ENCODE data around the gene MFSD2A.
"Not testable (repeated sequence)": the region's sequence is repeated elsewhere in the genome, so short reads cannot be mapped to it uniquely, and the experiment has no call there.

MFSD2A gene

DNA sequence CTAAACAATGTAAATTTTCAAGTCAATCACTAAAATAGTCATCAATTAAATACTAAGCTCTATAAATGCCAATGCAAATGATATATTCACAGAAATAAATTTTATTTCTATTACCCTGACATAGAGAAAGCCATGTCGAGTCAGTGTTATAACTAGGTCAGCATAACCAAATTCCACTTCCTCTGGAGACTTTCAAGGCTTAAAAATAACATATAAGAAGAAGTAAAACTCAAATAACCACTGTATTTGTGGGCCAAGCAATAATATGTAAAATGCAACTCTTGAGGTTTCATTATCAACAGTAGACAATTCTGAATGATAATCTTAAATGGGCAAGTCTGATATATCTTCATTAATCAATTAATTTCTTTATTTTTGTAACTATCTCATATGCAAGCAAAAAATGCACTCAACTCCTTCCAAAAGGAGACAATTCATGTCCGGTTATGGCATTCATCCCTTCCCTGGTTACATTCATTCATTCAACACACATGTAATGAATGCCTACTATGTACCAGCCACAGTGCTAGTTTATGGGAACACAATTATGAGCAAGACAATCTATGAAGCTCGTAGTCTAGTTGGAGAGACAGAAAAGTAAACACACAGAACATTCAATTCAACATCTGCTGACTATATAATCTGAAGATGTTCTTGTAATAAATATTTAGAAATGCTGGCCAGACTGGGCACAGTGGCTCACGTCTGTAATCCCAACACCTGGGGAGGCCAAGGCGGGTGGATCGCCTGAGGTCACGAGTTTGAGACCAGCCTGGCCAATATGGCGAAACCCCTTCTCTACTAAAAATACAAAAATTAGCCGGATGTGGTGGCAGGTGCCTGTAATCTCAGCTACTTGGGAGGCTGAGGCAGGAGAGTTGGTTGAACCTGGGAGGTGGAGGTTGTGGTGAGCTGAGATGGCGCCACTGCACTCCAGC, 48.5 kb downstream of the MFSD2A start:
- Histone ChIP-seq H3K9me2 (ENCODE audit: low read depth, low read length) (no peaks in the 10 kb centered on the region), H3K36me3 (ENCODE audit: insufficient read depth, low read length) (no peaks in the 10 kb centered on the region; the same call in 1 of the 2 replicates), H3K27me3 (ENCODE audit: insufficient read depth, low read length) (no peaks in the 10 kb centered on the region; the same call in 1 of the 2 replicates), H3K27ac (ENCODE audit: low read depth, low read length, poor library complexity, severe bottlenecking) (no peak overlapping the region), H3K9ac (ENCODE audit: low read length) (no peak overlapping the region), H3F3A (ENCODE audit: insufficient read depth, low read length) (no peaks in the 10 kb centered on the region), H3K4me2 (ENCODE audit: low read length) (no peak overlapping the region), H3K4me1 (ENCODE audit: insufficient read depth, low read length, severe bottlenecking) (peaks cover 8% of the 10 kb centered on the region), H2AFZ (ENCODE audit: low read length) (no peak overlapping the region), H4K20me1 (ENCODE audit: insufficient read depth, low read length) (no peaks in the 10 kb centered on the region), H3K9me3 (ENCODE audit: low read length) (no peaks in the 10 kb centered on the region), H3K4me3 (ENCODE audit: low read depth, low read length, poor library complexity, severe bottlenecking) (no peak overlapping the region), H3K79me2 (ENCODE audit: insufficient read depth, low read length) (no peaks in the 10 kb centered on the region)
- TF ChIP-seq, protein P1, sequence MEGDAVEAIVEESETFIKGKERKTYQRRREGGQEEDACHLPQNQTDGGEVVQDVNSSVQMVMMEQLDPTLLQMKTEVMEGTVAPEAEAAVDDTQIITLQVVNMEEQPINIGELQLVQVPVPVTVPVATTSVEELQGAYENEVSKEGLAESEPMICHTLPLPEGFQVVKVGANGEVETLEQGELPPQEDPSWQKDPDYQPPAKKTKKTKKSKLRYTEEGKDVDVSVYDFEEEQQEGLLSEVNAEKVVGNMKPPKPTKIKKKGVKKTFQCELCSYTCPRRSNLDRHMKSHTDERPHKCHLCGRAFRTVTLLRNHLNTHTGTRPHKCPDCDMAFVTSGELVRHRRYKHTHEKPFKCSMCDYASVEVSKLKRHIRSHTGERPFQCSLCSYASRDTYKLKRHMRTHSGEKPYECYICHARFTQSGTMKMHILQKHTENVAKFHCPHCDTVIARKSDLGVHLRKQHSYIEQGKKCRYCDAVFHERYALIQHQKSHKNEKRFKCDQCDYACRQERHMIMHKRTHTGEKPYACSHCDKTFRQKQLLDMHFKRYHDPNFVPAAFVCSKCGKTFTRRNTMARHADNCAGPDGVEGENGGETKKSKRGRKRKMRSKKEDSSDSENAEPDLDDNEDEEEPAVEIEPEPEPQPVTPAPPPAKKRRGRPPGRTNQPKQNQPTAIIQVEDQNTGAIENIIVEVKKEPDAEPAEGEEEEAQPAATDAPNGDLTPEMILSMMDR (IDR thresholded peaks at IDR 0.05; ENCODE audit: low read length), result no peak
- no peak for TF ChIP-seq EZH2 (IDR thresholded peaks at IDR 0.05; ENCODE audit: borderline replicate concordance, low read length)

DNA sequence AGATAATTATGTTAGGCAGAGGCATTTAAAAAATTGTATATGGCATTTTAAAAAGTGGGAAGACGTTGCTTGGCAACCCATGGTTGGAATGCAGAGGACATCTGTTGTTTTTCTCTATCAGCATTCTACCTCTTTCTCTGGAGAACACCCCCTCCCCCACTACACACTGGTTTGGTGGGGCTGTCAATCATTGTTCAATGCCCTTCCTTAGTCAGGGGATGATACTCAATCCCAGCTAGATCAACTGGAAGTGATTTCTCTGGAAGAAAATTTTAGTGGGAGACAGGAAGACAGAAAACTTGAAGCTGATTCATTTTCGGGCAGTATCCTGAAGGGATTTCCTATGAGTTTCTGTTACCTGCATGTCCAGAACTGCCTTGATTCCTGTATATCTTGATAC, 49.9 kb downstream of the MFSD2A start:
- Histone ChIP-seq H2AFZ (ENCODE audit: low read length) (no peak overlapping the region), H3K27ac (ENCODE audit: low read depth, low read length, poor library complexity, severe bottlenecking) (no peak overlapping the region)
- TF ChIP-seq, protein P1 (IDR thresholded peaks at IDR 0.05; ENCODE audit: low read length), result no peak
- TF ChIP-seq EZH2 (IDR thresholded peaks at IDR 0.05; ENCODE audit: borderline replicate concordance, low read length), result no peak

DNA sequence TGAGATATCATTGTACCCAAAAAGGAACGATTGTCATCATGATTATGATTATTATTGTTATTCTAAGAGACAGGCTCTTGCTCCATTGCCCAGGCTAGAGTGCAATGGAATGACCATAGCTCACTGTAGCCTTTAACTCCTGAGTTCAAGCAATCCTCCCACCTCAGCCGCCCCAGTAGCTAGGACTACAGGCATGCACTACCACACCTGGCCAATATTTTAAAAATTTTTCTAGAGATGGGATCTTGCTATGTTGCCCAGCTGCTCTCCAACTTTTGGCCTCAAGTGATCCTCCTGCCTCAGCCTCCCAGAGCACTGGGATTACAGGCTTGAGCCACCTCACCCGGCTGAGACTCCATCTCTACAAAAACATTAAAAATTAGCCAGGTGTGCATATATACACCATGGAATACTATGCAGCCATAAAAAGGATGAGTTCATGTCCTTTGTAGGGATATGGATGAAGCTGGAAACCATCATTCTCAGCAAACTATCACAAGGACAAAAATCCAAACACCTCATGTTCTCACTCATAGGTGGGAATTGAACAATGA, 52.6 kb downstream of the MFSD2A start:
- H4K20me1 ChIP-seq (ENCODE audit: insufficient read depth, low read length); H3K4me1 ChIP-seq (ENCODE audit: insufficient read depth, low read length, severe bottlenecking); H3F3A ChIP-seq (ENCODE audit: insufficient read depth, low read length); H3K36me3 ChIP-seq (ENCODE audit: insufficient read depth, low read length); H3K4me3 ChIP-seq (ENCODE audit: low read depth, low read length, poor library complexity, severe bottlenecking); H3K27ac ChIP-seq (ENCODE audit: low read depth, low read length, poor library complexity, severe bottlenecking); H3K79me2 ChIP-seq (ENCODE audit: insufficient read depth, low read length); H3K9me2 ChIP-seq (ENCODE audit: low read depth, low read length); H2AFZ ChIP-seq (ENCODE audit: low read length); H3K27me3 ChIP-seq (ENCODE audit: insufficient read depth, low read length); H3K9me3 ChIP-seq (ENCODE audit: low read length); H3K9ac ChIP-seq (ENCODE audit: low read length); H3K4me2 ChIP-seq (ENCODE audit: low read length): not testable (repeated sequence)

More for the DNA sequence above, 49.9 kb downstream of the MFSD2A start:
- Histone ChIP-seq H3K4me1 (ENCODE audit: insufficient read depth, low read length, severe bottlenecking) (peaks cover 8% of the 10 kb centered on the region), H3K27me3 (ENCODE audit: insufficient read depth, low read length) (no peaks in the 10 kb centered on the region; the same call in 1 of the 2 replicates), H3K36me3 (ENCODE audit: insufficient read depth, low read length) (no peaks in the 10 kb centered on the region; the same call in 1 of the 2 replicates), H3K4me2 (ENCODE audit: low read length) (no peak overlapping the region), H3K9me2 (ENCODE audit: low read depth, low read length) (no peaks in the 10 kb centered on the region), H3K9ac (ENCODE audit: low read length) (no peak overlapping the region), H3K9me3 (ENCODE audit: low read length) (no peaks in the 10 kb centered on the region), H4K20me1 (ENCODE audit: insufficient read depth, low read length) (no peaks in the 10 kb centered on the region), H3F3A (ENCODE audit: insufficient read depth, low read length) (no peaks in the 10 kb centered on the region), H3K79me2 (ENCODE audit: insufficient read depth, low read length) (no peaks in the 10 kb centered on the region), H3K4me3 (ENCODE audit: low read depth, low read length, poor library complexity, severe bottlenecking) (no peak overlapping the region)

Measured in OCI-LY1 (cell line).